ENCODE measurements around the gene SPATA31D4.

Gene SPATA31D4

GRCh38 chr9:81968026-81968425, 39.8 kb downstream of the SPATA31D4 start:
- DNase-seq: no peak

- DNase-seq: no peak
Observed at GRCh38 chr9:81969971-81970370, 41.7 kb downstream of the SPATA31D4 start.

- DNase-seq: no peak
Observed at GRCh38 chr9:81971727-81972126, 43.5 kb downstream of the SPATA31D4 start.

- no peak for DNase-seq
Observed at GRCh38 chr9:81974764-81975163, 46.5 kb downstream of the SPATA31D4 start.

GRCh38 chr9:81976351-81976750, 48.1 kb downstream of the SPATA31D4 start:
- DNase-seq: no peak

GRCh38 chr9:81979196-81979595, 51.0 kb downstream of the SPATA31D4 start:
- no peak for DNase-seq

- no peak for DNase-seq
Observed at GRCh38 chr9:81980568-81980967, 52.3 kb downstream of the SPATA31D4 start.

- no peak for DNase-seq
Observed at GRCh38 chr9:81981883-81982282, 53.7 kb downstream of the SPATA31D4 start.
